GM18870 (cell line): ENCODE measurements around the gene FOXB2.

Source experiments
- ATAC-seq: cut with Tn5 transposase; IDR thresholded peaks from one replicate; pipeline ENCODE4 v1.9.1; 2021; ENCODE audit warnings: moderate library complexity; ENCODE audit not compliant: unreplicated experiment

FOXB2 gene

GRCh38 chr9:77015327-77016048, 4.0 kb upstream of the FOXB2 start:
- no peak for ATAC-seq

- no peak for ATAC-seq
Measured at GRCh38 chr9:77016121-77016525, 3.3 kb upstream of the FOXB2 start.

GRCh38 chr9:77016526-77017504, 2.6 kb upstream of the FOXB2 start:
- no peak for ATAC-seq

- no peak for ATAC-seq
Measured at GRCh38 chr9:77017505-77017894, 2.0 kb upstream of the FOXB2 start.

- no peak for ATAC-seq
Measured at GRCh38 chr9:77018058-77018968, 1.1 kb upstream of the FOXB2 start.

- ATAC-seq, result no peak
Measured at GRCh38 chr9:77018969-77019235, 553 bp upstream of the FOXB2 start.

- no peak for ATAC-seq
Measured at GRCh38 chr9:77019926-77020412, 514 bp downstream of the FOXB2 start.

- ATAC-seq, result no peak
Measured at GRCh38 chr9:77020413-77021290, 1.2 kb downstream of the FOXB2 start.

GRCh38 chr9:77021291-77021894, 1.9 kb downstream of the FOXB2 start:
- no peak for ATAC-seq

- no peak for ATAC-seq
Measured at GRCh38 chr9:77021922-77022782, 2.7 kb downstream of the FOXB2 start.

- ATAC-seq, result no peak
Measured at GRCh38 chr9:77022783-77023440, 3.5 kb downstream of the FOXB2 start.

- no peak for ATAC-seq
Measured at GRCh38 chr9:77023726-77024125, 4.3 kb downstream of the FOXB2 start.

GRCh38 chr9:77024776-77025545, 5.5 kb downstream of the FOXB2 start:
- no peak for ATAC-seq

GRCh38 chr9:77028478-77028877, 9.0 kb downstream of the FOXB2 start:
- no peak for ATAC-seq

- no peak for ATAC-seq
Measured at GRCh38 chr9:77030045-77030444, 10.6 kb downstream of the FOXB2 start.

- ATAC-seq, result no peak
Measured at GRCh38 chr9:77038281-77039036, 19.0 kb downstream of the FOXB2 start.

- no peak for ATAC-seq
Measured at GRCh38 chr9:77040340-77040739, 20.9 kb downstream of the FOXB2 start.
